PC-9 (cell line): ENCODE results near the gene DLGAP4. TPM values are rescaled to one million over a fixed set of nuclear protein-coding genes. Genes with fewer than 3 reads are reported as not detected.

ENCODE experiments used
- BruUV-seq: library from RNA; stranded (reverse); fragments of 400-500 nt; replicated peaks from 2 replicates; lab custom pipeline; 2021; lab: Mats Ljungman, UMichigan
- CTCF ChIA-PET: fragments of 300-600 bp; sonication (Branson Sonifier 250); formaldehyde crosslinking; loops from one replicate; lab custom pipeline; 2022; ENCODE audit warnings: antibody characterized with exemption; lab: Charles Lee
- POLR2A ChIA-PET: fragments of 300-600 bp; sonication (Branson Sonifier 250); formaldehyde crosslinking; loops from one replicate; lab custom pipeline; 2022; ENCODE audit warnings: antibody characterized with exemption; ENCODE audit not compliant: unreplicated experiment; lab: Charles Lee
- DNase-seq, 2 experiments: peaks; one replicate each; pipeline versions ENCODE4 v3.0.0 to v3.0.0-alpha.2; 2015 to 2022; ENCODE audit warnings: mixed read lengths in 1 of 2
- H2AFZ ChIP-seq: fragments of 200-600 bp; sonication (generic); 2 replicates; pipeline ENCODE4 v1.8.1; 2017; ENCODE audit warnings: antibody characterized with exemption
- H3F3A ChIP-seq: fragments of 200-600 bp; sonication (generic); 2 replicates; pipeline ENCODE4 v1.8.1; 2017; ENCODE audit warnings: antibody characterized with exemption, mild to moderate bottlenecking, low read depth; ENCODE audit not compliant: insufficient read depth
- H3K27ac ChIP-seq: fragments of 200-600 bp; sonication (generic); 2 replicates; pipeline ENCODE4 v1.6.1; 2016; ENCODE audit warnings: mixed run types
- H3K27me3 ChIP-seq: fragments of 200-600 bp; sonication (generic); 2 replicates; pipeline ENCODE4 v1.6.1; 2016; ENCODE audit warnings: low read depth, mixed run types; ENCODE audit not compliant: insufficient read depth
- H3K36me3 ChIP-seq: fragments of 200-600 bp; sonication (generic); 2 replicates; pipeline ENCODE4 v1.6.1; 2016; ENCODE audit warnings: low read depth, mixed run types
- H3K4me1 ChIP-seq: fragments of 200-600 bp; sonication (generic); replicated peaks from 2 replicates; pipeline ENCODE4 v1.6.1; 2016; ENCODE audit warnings: mixed run types; ENCODE audit not compliant: insufficient read depth
- H3K4me2 ChIP-seq: fragments of 200-600 bp; sonication (generic); 2 replicates; pipeline ENCODE4 v1.6.1; 2017; ENCODE audit warnings: mixed run types
- H3K4me3 ChIP-seq: fragments of 200-600 bp; sonication (generic); 2 replicates; pipeline ENCODE4 v1.6.1; 2016; ENCODE audit warnings: mixed run types
- H3K79me2 ChIP-seq: fragments of 200-600 bp; sonication (generic); 2 replicates; pipeline ENCODE4 v1.6.1; 2017; ENCODE audit warnings: low read depth, mixed run types
- H3K9me2 ChIP-seq: fragments of 200-600 bp; sonication (generic); 2 replicates; pipeline ENCODE4 v1.8.1; 2017; ENCODE audit warnings: mild to moderate bottlenecking; ENCODE audit not compliant: insufficient read depth
- H3K9me3 ChIP-seq: fragments of 200-600 bp; sonication (generic); 2 replicates; pipeline ENCODE4 v1.8.1; 2016; ENCODE audit warnings: low read depth; ENCODE audit not compliant: insufficient read depth
- H4K20me1 ChIP-seq: fragments of 200-600 bp; sonication (generic); 2 replicates; pipeline ENCODE4 v1.8.1; 2017; ENCODE audit not compliant: insufficient read depth
- EZH2 ChIP-seq: fragments of 200-600 bp; sonication (generic); IDR thresholded peaks from 2 replicates; pipeline ENCODE4 v1.8.0; 2017; ENCODE audit warnings: antibody characterized with exemption, low read depth
- intact Hi-C: fragments of 100-400 bp; cut with micrococcal nuclease; formaldehyde crosslinking; loops from one replicate; pipeline ENCODE4 v1.10.0; 2022; ENCODE audit not compliant: unreplicated experiment
- total RNA-seq: library from RNA; stranded (reverse); gene quantifications from 2 replicates; pipeline ENCODE4 v1.2.3, GENCODE V29; 2021
- TF ChIP-seq, protein P1 (sequence below): fragments of 200-600 bp; sonication (generic); conservative IDR thresholded peaks from 2 replicates; pipeline ENCODE4 v1.6.1; 2017; ENCODE audit warnings: mixed run types, antibody characterized with exemption, mild to moderate bottlenecking, moderate library complexity

The DLGAP4 gene
- total RNA-seq, 1 experiment from 2014 or later: 62.6 TPM

DNA sequence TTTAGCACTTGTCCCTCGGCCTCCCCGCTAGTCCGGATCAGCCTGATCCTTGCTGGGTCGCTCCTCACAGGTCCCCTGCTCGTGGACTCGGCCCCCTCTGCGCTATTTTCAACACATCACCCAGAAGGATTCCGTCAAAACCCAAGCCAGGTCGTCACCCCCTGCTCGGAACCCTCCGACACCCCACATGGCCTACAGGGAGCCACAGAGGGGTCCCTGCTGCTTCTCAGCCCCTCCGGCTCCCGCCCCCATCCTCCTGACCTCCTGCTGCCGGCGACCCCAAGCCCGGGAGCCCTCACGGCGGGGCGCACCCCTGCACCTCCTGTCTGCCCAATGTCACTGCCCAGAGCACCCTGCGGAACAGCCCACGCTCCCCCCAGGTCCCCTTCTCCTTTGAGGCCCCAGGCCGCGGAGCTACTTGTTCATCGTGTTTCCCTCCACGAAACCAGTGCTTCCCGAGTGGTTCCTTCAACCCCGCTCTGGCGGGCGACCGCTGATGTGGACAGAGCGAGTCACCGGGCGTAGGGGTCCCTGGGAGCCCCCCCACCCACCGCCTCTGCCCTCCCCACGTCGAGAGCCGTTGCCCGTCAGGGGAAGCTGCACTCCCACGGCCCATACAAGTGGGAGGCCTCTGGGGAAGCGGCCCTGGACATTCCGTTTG, 234.5 kb downstream of the DLGAP4 start:
- no peaks in the 10 kb centered on the region for H3K9me3 ChIP-seq
- no peaks in the 10 kb centered on the region for H3K9me2 ChIP-seq
- no peak overlapping the region for H2AFZ ChIP-seq
- no peak overlapping the region for H3K4me3 ChIP-seq
- BruUV-seq: no TSS peak
- no peaks in the 10 kb centered on the region for H3F3A ChIP-seq
- no peaks in the 10 kb centered on the region for H3K4me1 ChIP-seq
- H3K36me3 ChIP-seq: no peaks in the 10 kb centered on the region
- H3K4me2 ChIP-seq: peak overlapping the region; percentile 46; the same call in 1 of the 2 replicates
- no peaks in the 10 kb centered on the region for H4K20me1 ChIP-seq
- H3K79me2 ChIP-seq: no peaks in the 10 kb centered on the region
- ChIA-PET CTCF (interaction anchor here (0.6 kb wide), 1 partner anchor 10 kb away, joined by 6 read pairs; no protein-coding TSS in a partner anchor), POLR2A (no interaction called here)
- TF ChIP-seq, protein P1, sequence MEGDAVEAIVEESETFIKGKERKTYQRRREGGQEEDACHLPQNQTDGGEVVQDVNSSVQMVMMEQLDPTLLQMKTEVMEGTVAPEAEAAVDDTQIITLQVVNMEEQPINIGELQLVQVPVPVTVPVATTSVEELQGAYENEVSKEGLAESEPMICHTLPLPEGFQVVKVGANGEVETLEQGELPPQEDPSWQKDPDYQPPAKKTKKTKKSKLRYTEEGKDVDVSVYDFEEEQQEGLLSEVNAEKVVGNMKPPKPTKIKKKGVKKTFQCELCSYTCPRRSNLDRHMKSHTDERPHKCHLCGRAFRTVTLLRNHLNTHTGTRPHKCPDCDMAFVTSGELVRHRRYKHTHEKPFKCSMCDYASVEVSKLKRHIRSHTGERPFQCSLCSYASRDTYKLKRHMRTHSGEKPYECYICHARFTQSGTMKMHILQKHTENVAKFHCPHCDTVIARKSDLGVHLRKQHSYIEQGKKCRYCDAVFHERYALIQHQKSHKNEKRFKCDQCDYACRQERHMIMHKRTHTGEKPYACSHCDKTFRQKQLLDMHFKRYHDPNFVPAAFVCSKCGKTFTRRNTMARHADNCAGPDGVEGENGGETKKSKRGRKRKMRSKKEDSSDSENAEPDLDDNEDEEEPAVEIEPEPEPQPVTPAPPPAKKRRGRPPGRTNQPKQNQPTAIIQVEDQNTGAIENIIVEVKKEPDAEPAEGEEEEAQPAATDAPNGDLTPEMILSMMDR: no peak
- TF ChIP-seq EZH2: no peak
- no peak overlapping the region for H3K27ac ChIP-seq
- intact Hi-C loops: no loop called here
- no peaks in the 10 kb centered on the region for H3K27me3 ChIP-seq
- DNase-seq: no peak

DNA sequence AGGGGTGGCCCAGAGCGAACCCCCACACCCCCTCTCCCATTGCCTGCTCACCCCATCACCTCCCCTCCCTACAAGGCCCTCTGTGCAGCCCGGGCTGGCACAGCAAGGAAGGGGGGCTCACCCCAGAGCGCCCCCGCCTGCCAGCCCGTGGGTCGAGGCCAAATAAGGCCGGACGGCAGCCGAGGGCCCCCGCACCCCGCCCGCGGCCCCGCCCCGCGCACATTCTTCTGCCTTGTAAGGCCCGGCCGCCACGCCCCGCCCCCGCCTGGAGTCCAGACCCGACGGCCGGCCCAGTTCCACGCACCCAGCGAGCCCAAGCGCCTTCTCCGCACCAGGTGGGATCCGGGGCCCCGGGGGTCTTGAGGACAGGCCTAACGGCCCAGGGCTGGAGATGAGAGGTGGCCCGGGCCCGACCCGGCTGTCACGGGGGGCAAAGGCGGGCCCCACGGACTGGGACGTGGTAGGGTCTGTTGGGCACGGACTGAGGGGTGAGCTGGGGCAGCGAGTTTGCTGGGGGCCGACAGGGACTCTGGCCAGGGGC, 235.2 kb downstream of the DLGAP4 start, which contains the start of gene MYL9:
Gene MYL9 (plus strand): TSS at position 293 of the 541 bp plus-strand sequence. CDS start 3,366 bp downstream, outside the sequence.
- intact Hi-C loops: no loop called here
- Histone ChIP-seq H3K4me2 (peak within 1 kb of the TSS; percentile 46), H3F3A (no peaks in the 10 kb centered on the region), H3K36me3 (no peaks in the 10 kb centered on the region), H4K20me1 (no peaks in the 10 kb centered on the region), H3K27ac (no peak within 1 kb of the TSS), H3K27me3 (no peaks in the 10 kb centered on the region), H2AFZ (no peak within 1 kb of the TSS), H3K9me2 (no peaks in the 10 kb centered on the region), H3K4me3 (no peak within 1 kb of the TSS), H3K9me3 (no peaks in the 10 kb centered on the region), H3K79me2 (no peaks in the 10 kb centered on the region), H3K4me1 (no peaks in the 10 kb centered on the region)
- TF ChIP-seq, protein P1: no peak
- TF ChIP-seq EZH2: no peak
- ChIA-PET POLR2A (no interaction called here), CTCF (interaction anchor here (0.6 kb wide), 1 partner anchor 10 kb away, joined by 6 read pairs; no protein-coding TSS in a partner anchor)
- no TSS peak for BruUV-seq
- peak in 1 of 2 experiments; percentile 68 for DNase-seq

DNA sequence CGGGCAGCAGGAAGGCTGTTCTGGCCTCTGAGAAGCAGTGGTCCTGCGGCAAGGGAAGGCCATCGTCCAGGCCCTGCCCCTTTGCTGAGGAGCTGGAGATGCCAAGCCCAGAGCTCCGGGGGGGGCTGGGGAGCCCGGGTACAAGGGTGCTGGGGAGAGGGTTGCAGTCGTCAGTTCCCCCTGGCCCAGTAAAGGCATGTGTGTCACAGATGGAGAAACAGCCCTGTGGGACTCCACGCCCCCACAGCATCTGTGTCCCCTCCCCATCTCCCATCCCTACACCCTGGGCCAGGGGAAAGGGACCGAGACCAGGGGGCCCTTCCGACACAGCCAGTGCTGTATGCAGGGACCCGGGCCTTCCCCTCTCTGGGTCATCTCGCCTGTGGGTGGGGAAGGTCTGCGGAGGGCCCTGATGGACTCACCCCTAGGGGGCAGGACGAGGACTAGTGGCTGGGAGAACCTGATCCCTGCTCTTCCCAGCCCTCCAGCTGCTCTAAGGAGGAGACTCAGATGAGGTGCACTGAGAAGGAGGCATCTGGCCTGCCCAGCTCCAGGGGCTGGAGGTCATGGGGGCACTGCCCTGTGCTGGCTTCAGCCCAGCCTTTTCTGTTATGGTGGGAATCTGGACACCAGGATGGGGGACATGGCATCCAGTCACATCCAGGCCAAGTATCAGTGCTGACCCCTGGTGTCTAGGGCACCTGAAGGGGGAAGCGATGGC, 235.8 kb downstream of the DLGAP4 start:
- no peak for TF ChIP-seq EZH2
- TF ChIP-seq, protein P1: peak; percentile 48
- POLR2A ChIA-PET: no interaction called here
- no peak overlapping the region for H3K27ac ChIP-seq
- intact Hi-C loops: no loop called here
- no peaks in the 10 kb centered on the region for H4K20me1 ChIP-seq
- H2AFZ ChIP-seq: no peak overlapping the region
- H3K9me2 ChIP-seq: no peaks in the 10 kb centered on the region
- no peaks in the 10 kb centered on the region for H3K4me1 ChIP-seq
- no peak overlapping the region for H3K4me3 ChIP-seq
- CTCF ChIA-PET: interaction anchor here (0.5 kb wide), 1 partner anchor 266 kb away, joined by 3 read pairs; no protein-coding TSS in a partner anchor
- peak overlapping the region; percentile 46 for H3K4me2 ChIP-seq
- H3F3A ChIP-seq: no peaks in the 10 kb centered on the region
- H3K79me2 ChIP-seq: no peaks in the 10 kb centered on the region
- peak in 1 of 2 experiments; percentile 25 for DNase-seq
- H3K27me3 ChIP-seq: no peaks in the 10 kb centered on the region
- no TSS peak for BruUV-seq
- no peaks in the 10 kb centered on the region for H3K9me3 ChIP-seq
- no peaks in the 10 kb centered on the region for H3K36me3 ChIP-seq
